HCT116 (cell line): Measurements from ENCODE around the gene RIMBP2.

ENCODE experiments used
- EZH2 ChIP-seq: fragments of 200-600 bp; sonication (generic); IDR thresholded peaks from 2 replicates; pipeline ENCODE4 v1.6.1; 2017; ENCODE audit warnings: antibody characterized with exemption, mixed run types
- EZH2phosphoT487 ChIP-seq: fragments of 200-600 bp; IDR thresholded peaks from 2 replicates; pipeline ENCODE4 v1.6.1; 2018; ENCODE audit warnings: antibody characterized with exemption, borderline replicate concordance
- FOSL1 ChIP-seq: IDR thresholded peaks from 2 replicates; pipeline ENCODE4 v1.6.1; 2012; ENCODE audit warnings: low read depth
- REST ChIP-seq: IDR thresholded peaks from 2 replicates; pipeline ENCODE4 v1.6.1; 2012; ENCODE audit warnings: low read depth
- TCF7L2 ChIP-seq: IDR thresholded peaks from 2 replicates; pipeline ENCODE4 v1.7.0; 2011; ENCODE audit warnings: borderline replicate concordance, inconsistent platforms; ENCODE audit not compliant: insufficient read depth, insufficient read length; ENCODE audit errors: extremely low read depth
- TF ChIP-seq, protein P1 (sequence below), 3 experiments: fragments of 200-600 bp in 1 of 3; sonication (generic) in 1 of 3; IDR thresholded peaks in 2 of 3; conservative IDR thresholded peaks in 1 of 3; 2 replicates each; pipeline ENCODE4 v1.5.1; 2012 to 2017; ENCODE audit warnings: low read depth in 2 of 3, low read length in 2 of 3, antibody characterized with exemption in 1 of 3, borderline replicate concordance in 1 of 3, control low read depth in 1 of 3, mild to moderate bottlenecking in 1 of 3, mixed read lengths in 1 of 3, mixed run types in 1 of 3, moderate library complexity in 1 of 3; ENCODE audit not compliant: insufficient read depth in 1 of 3

GRCh38 chr12:130470969-130471368 lies 245.1 kb downstream of the RIMBP2 start:
- TF ChIP-seq, protein P1, sequence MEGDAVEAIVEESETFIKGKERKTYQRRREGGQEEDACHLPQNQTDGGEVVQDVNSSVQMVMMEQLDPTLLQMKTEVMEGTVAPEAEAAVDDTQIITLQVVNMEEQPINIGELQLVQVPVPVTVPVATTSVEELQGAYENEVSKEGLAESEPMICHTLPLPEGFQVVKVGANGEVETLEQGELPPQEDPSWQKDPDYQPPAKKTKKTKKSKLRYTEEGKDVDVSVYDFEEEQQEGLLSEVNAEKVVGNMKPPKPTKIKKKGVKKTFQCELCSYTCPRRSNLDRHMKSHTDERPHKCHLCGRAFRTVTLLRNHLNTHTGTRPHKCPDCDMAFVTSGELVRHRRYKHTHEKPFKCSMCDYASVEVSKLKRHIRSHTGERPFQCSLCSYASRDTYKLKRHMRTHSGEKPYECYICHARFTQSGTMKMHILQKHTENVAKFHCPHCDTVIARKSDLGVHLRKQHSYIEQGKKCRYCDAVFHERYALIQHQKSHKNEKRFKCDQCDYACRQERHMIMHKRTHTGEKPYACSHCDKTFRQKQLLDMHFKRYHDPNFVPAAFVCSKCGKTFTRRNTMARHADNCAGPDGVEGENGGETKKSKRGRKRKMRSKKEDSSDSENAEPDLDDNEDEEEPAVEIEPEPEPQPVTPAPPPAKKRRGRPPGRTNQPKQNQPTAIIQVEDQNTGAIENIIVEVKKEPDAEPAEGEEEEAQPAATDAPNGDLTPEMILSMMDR (IDR thresholded peaks at IDR 0.05 in 2 of 3, conservative IDR thresholded peaks at IDR 0.05 in 1 of 3; ENCODE audit: borderline replicate concordance in 1 of 3, insufficient read depth in 1 of 3, low read depth in 2 of 3, low read length in 2 of 3): no peak
- TF ChIP-seq EZH2phosphoT487 (no peak), EZH2 (no peak), FOSL1 (no peak), REST (no peak), TCF7L2 (no peak)
